ENCODE data around the gene STOML2. TPM values are rescaled to one million over a fixed set of nuclear protein-coding genes. Genes with fewer than 3 reads are reported as not detected.

The STOML2 gene
- total RNA-seq, 1 donor from 2014 or later = 108 TPM

GRCh38 chr9:35104586-35104985 lies 1.7 kb upstream of the STOML2 start:
- no peak for TF ChIP-seq CTCF (IDR thresholded peaks at IDR 0.05)
- ChIA-PET POLR2A (interaction anchor here (1.2 to 3.0 kb wide), 2 partner anchors 11 to 25 kb away, joined by 3 to 10 read pairs; partner anchors contain the start of gene FANCG), CTCF (interaction anchor here (2.1 kb wide), 1 partner anchor 8 kb away, joined by 6 read pairs; the partner anchor contains the start of gene PIGO)
- ATAC-seq (ENCODE audit: low read depth) = no peak
- H3K27ac Mint-ChIP-seq = no peak overlapping the region
- H3K9me3 Mint-ChIP-seq = no peaks in the 10 kb centered on the region
- intact Hi-C loops (cut with micrococcal nuclease) = no loop called here
- H3K4me3 Mint-ChIP-seq = no peak overlapping the region
- no peak for DNase-seq
- no peaks in the 10 kb centered on the region for H3K27me3 Mint-ChIP-seq
- peaks cover 24% of the 10 kb centered on the region for H3K4me1 Mint-ChIP-seq
- peaks cover 42% of the 10 kb centered on the region for H3K36me3 Mint-ChIP-seq (ENCODE audit: low read depth)

GRCh38 chr9:35103660-35104191 lies 795 bp upstream of the STOML2 start:
- peak overlapping the region; percentile 97 for H3K4me3 Mint-ChIP-seq
- POLR2A ChIA-PET = interaction anchor here (0.6 to 3.0 kb wide), 12 partner anchors 8 to 466 kb away, joined by 4 to 38 read pairs (median 6); partner anchors contain the start of genes ATOSB, DNAJB5, FANCG and VCP
- peaks cover 24% of the 10 kb centered on the region for H3K4me1 Mint-ChIP-seq
- ATAC-seq (ENCODE audit: low read depth) = no peak
- no peak for DNase-seq
- intact Hi-C loops (cut with micrococcal nuclease) = loop anchor here (1.0 to 2.0 kb wide), 6 partner anchors 8 to 629 kb away; partner anchors contain the start of genes CREB3, DNAJB5, TLN1 and VCP
- no peak for TF ChIP-seq CTCF (IDR thresholded peaks at IDR 0.05)
- H3K27me3 Mint-ChIP-seq = no peaks in the 10 kb centered on the region
- no peaks in the 10 kb centered on the region for H3K9me3 Mint-ChIP-seq
- peak overlapping the region; percentile 97 for H3K27ac Mint-ChIP-seq
- H3K36me3 Mint-ChIP-seq (ENCODE audit: low read depth) = peaks cover 50% of the 10 kb centered on the region
- CTCF ChIA-PET = interaction anchor here (0.8 to 1.9 kb wide), 4 partner anchors 9 to 204 kb away, joined by 3 to 6 read pairs (median 3); partner anchors contain the start of gene VCP

- TF ChIP-seq CTCF (IDR thresholded peaks at IDR 0.05) = no peak
- ATAC-seq (ENCODE audit: low read depth) (no peak), DNase-seq (no peak)
- H3K27me3 Mint-ChIP-seq = no peaks in the 10 kb centered on the region
- intact Hi-C loops (cut with micrococcal nuclease) = loop anchor here (2.0 kb wide), 1 partner anchor 114 kb away; the partner anchor contains the start of gene DNAJB5
- H3K9me3 Mint-ChIP-seq = no peaks in the 10 kb centered on the region
- peak overlapping the region; percentile 97 for H3K27ac Mint-ChIP-seq
- CTCF ChIA-PET = interaction anchor here (0.8 to 1.9 kb wide), 2 partner anchors 60 to 203 kb away, joined by 3 to 6 read pairs; no protein-coding TSS in a partner anchor
- H3K4me3 Mint-ChIP-seq = peak overlapping the region; percentile 97
- peaks cover 25% of the 10 kb centered on the region for H3K4me1 Mint-ChIP-seq
- POLR2A ChIA-PET = interaction anchor here (0.6 to 3.0 kb wide), 12 partner anchors 9 to 556 kb away, joined by 3 to 38 read pairs (median 5); partner anchors contain the start of genes ATOSB, CCDC107, FANCG and RMRP
- peaks cover 45% of the 10 kb centered on the region for H3K36me3 Mint-ChIP-seq (ENCODE audit: low read depth)
Measured at GRCh38 chr9:35102465-35102768, 514 bp downstream of the STOML2 start.

GRCh38 chr9:35097573-35097972 lies 5.4 kb downstream of the STOML2 start:
- ChIA-PET CTCF (interaction anchor here (1.1 to 6.4 kb wide), 4 partner anchors 13 to 198 kb away, joined by 4 to 45 read pairs (median 14); partner anchors contain the start of gene VCP), POLR2A (interaction anchor here (0.6 to 4.1 kb wide), 3 partner anchors 18 to 188 kb away, joined by 3 to 34 read pairs (median 30); partner anchors contain the start of genes FANCG and VCP)
- TF ChIP-seq CTCF (IDR thresholded peaks at IDR 0.05) = no peak
- Mint-ChIP-seq H3K36me3 (ENCODE audit: low read depth) (peaks cover 57% of the 10 kb centered on the region), H3K27me3 (no peaks in the 10 kb centered on the region), H3K9me3 (no peaks in the 10 kb centered on the region), H3K27ac (peak overlapping the region; percentile 13), H3K4me1 (peaks cover 40% of the 10 kb centered on the region), H3K4me3 (peak overlapping the region; percentile 39)
- DNase-seq (no peak), ATAC-seq (ENCODE audit: low read depth) (no peak)
- intact Hi-C loops (cut with micrococcal nuclease) = loop anchor here (5.0 kb wide), 2 partner anchors 35 to 395 kb away; no protein-coding TSS in a partner anchor
